ENCODE measurements around the gene GAGE12F.
"Not testable (repeated sequence)": the region's sequence is repeated elsewhere in the genome, so short reads cannot be mapped to it uniquely, and the experiment has no call there.

GAGE12F gene, protein sequence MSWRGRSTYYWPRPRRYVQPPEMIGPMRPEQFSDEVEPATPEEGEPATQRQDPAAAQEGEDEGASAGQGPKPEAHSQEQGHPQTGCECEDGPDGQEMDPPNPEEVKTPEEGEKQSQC

DNA sequence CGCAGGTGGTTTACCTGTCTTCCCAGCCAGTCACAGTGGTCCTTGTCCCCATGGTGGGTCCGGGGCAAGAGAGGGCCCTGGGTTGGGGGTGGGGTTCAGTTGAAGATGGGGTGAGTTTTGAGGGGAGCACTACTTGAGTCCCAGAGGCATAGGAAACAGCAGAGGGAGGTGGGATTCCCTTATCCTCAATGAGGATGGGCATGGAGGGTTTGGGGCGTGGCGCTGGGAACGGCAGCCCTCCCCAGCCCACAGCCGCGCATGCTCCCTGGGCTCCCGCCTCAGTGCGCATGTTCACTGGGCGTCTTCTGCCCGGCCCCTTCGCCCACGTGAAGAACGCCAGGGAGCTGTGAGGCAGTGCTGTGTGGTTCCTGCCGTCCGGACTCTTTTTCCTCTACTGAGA lies at the start of gene GAGE12F:
GAGE12F (plus strand) TSS at position 301 of the 400 bp plus-strand sequence. CDS start 1,155 bp downstream, outside the sequence.
- in situ Hi-C loops (cut with MboI; ENCODE audit: low sequenced_read_pairs): not testable (repeated sequence)

DNA sequence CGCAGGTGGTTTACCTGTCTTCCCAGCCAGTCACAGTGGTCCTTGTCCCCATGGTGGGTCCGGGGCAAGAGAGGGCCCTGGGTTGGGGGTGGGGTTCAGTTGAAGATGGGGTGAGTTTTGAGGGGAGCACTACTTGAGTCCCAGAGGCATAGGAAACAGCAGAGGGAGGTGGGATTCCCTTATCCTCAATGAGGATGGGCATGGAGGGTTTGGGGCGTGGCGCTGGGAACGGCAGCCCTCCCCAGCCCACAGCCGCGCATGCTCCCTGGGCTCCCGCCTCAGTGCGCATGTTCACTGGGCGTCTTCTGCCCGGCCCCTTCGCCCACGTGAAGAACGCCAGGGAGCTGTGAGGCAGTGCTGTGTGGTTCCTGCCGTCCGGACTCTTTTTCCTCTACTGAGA lies 28.8 kb upstream of the GAGE12F start, which contains the start of gene GAGE12C:
GAGE12C (plus strand) TSS at position 301 of the 400 bp plus-strand sequence. CDS start 1,155 bp downstream, outside the sequence.
- in situ Hi-C loops (cut with MboI; ENCODE audit: low sequenced_read_pairs): not testable (repeated sequence)

DNA sequence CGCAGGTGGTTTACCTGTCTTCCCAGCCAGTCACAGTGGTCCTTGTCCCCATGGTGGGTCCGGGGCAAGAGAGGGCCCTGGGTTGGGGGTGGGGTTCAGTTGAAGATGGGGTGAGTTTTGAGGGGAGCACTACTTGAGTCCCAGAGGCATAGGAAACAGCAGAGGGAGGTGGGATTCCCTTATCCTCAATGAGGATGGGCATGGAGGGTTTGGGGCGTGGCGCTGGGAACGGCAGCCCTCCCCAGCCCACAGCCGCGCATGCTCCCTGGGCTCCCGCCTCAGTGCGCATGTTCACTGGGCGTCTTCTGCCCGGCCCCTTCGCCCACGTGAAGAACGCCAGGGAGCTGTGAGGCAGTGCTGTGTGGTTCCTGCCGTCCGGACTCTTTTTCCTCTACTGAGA lies 19.2 kb upstream of the GAGE12F start, which contains the start of gene GAGE12D:
GAGE12D (plus strand) TSS at position 301 of the 400 bp plus-strand sequence. CDS start 1,155 bp downstream, outside the sequence.
- in situ Hi-C loops (cut with MboI; ENCODE audit: low sequenced_read_pairs): not testable (repeated sequence)

DNA sequence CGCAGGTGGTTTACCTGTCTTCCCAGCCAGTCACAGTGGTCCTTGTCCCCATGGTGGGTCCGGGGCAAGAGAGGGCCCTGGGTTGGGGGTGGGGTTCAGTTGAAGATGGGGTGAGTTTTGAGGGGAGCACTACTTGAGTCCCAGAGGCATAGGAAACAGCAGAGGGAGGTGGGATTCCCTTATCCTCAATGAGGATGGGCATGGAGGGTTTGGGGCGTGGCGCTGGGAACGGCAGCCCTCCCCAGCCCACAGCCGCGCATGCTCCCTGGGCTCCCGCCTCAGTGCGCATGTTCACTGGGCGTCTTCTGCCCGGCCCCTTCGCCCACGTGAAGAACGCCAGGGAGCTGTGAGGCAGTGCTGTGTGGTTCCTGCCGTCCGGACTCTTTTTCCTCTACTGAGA lies 9.7 kb upstream of the GAGE12F start, which contains the start of gene GAGE12E:
GAGE12E (plus strand) TSS at position 301 of the 400 bp plus-strand sequence. CDS start 1,155 bp downstream, outside the sequence.
- in situ Hi-C loops (cut with MboI; ENCODE audit: low sequenced_read_pairs): not testable (repeated sequence)

DNA sequence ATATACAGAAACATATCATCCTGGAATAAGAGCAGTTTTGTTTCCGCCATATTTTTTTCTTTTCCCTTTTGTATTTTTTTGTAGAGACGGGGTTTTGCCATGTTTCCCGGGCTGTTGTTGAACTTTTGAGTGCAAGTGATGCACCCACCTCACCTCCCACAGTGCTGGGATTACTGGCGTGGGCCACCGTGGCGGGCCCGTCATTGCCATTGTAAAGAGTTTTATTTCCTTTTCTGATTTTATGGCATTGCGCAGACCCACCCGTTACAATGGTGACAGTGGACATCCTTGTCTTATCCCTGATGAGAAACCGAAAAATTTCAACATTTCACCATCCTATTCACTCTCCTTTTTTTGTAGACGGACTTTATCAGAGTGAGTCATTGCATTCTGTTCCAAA lies 8.1 kb downstream of the GAGE12F start:
- in situ Hi-C loops (cut with MboI; ENCODE audit: low sequenced_read_pairs): not testable (repeated sequence)

DNA sequence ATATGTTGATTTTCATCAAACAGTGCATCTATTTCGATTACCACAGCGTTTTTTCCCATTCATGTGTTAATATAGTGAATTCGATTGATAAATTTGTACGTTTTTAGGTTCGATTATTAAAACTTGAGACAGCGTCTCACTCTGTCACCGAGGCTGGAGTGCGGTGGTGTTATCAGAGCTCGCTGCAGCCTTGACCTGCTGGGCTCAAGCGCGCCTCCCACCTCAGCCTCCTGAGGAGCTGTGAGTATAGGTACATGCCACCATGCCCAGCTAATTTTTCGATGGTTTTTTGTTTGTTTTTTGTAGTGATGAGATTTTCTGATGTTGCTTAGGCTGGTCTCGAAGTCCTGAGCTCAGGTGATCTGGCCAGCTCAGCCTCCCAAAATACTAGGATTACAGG lies 8.5 kb downstream of the GAGE12F start:
- in situ Hi-C loops (cut with MboI; ENCODE audit: low sequenced_read_pairs): not testable (repeated sequence)

DNA sequence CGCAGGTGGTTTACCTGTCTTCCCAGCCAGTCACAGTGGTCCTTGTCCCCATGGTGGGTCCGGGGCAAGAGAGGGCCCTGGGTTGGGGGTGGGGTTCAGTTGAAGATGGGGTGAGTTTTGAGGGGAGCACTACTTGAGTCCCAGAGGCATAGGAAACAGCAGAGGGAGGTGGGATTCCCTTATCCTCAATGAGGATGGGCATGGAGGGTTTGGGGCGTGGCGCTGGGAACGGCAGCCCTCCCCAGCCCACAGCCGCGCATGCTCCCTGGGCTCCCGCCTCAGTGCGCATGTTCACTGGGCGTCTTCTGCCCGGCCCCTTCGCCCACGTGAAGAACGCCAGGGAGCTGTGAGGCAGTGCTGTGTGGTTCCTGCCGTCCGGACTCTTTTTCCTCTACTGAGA lies 9.5 kb downstream of the GAGE12F start, which contains the start of gene GAGE12G:
GAGE12G (plus strand) TSS at position 301 of the 400 bp plus-strand sequence. CDS start 1,155 bp downstream, outside the sequence.
- in situ Hi-C loops (cut with MboI; ENCODE audit: low sequenced_read_pairs): not testable (repeated sequence)

DNA sequence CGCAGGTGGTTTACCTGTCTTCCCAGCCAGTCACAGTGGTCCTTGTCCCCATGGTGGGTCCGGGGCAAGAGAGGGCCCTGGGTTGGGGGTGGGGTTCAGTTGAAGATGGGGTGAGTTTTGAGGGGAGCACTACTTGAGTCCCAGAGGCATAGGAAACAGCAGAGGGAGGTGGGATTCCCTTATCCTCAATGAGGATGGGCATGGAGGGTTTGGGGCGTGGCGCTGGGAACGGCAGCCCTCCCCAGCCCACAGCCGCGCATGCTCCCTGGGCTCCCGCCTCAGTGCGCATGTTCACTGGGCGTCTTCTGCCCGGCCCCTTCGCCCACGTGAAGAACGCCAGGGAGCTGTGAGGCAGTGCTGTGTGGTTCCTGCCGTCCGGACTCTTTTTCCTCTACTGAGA lies 19.0 kb downstream of the GAGE12F start, which contains the start of gene GAGE12H:
GAGE12H (plus strand) TSS at position 301 of the 400 bp plus-strand sequence. CDS start 1,155 bp downstream, outside the sequence.
- in situ Hi-C loops (cut with MboI; ENCODE audit: low sequenced_read_pairs): not testable (repeated sequence)

DNA sequence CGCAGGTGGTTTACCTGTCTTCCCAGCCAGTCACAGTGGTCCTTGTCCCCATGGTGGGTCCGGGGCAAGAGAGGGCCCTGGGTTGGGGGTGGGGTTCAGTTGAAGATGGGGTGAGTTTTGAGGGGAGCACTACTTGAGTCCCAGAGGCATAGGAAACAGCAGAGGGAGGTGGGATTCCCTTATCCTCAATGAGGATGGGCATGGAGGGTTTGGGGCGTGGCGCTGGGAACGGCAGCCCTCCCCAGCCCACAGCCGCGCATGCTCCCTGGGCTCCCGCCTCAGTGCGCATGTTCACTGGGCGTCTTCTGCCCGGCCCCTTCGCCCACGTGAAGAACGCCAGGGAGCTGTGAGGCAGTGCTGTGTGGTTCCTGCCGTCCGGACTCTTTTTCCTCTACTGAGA lies 28.6 kb downstream of the GAGE12F start, which contains the start of gene GAGE2A:
GAGE2A (plus strand) TSS at position 301 of the 400 bp plus-strand sequence. CDS start 1,155 bp downstream, outside the sequence.
- in situ Hi-C loops (cut with MboI; ENCODE audit: low sequenced_read_pairs): not testable (repeated sequence)

DNA sequence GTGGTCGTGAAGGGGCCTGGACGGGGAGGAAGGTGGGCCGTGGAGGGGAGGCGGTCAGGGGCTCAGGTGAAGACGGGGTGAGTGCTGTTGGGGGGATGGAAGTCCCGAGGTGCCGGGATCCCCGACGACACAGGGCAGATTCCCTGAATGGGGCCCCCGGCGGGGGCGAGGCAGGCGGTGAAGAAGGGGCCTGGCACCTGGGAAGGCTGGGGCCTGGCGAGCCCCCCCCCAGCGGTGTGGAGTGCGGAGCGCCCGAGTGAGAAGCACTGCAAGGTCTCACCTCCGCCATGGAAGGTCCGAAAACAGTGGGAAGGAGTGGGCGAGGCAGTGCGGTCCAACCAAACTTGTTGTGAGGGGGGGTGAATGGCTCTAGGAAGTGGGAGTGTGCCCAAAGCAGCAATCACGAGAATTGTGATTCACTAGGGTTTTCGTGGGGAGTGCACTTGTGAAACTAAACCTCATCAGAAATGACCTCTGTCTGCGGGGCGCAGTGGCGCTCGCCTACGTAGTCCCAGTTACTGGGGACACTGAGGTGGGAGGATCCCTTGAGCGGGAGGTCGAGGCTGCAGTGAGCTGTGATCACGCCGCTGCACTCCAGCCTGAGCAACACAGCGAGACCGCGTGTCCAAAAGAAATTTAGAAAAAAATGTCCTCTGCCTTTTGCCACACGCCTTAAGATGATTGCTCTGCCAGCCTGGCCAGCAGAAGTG lies 29.3 kb downstream of the GAGE12F start:
- in situ Hi-C loops (cut with MboI; ENCODE audit: low sequenced_read_pairs): not testable (repeated sequence)

DNA sequence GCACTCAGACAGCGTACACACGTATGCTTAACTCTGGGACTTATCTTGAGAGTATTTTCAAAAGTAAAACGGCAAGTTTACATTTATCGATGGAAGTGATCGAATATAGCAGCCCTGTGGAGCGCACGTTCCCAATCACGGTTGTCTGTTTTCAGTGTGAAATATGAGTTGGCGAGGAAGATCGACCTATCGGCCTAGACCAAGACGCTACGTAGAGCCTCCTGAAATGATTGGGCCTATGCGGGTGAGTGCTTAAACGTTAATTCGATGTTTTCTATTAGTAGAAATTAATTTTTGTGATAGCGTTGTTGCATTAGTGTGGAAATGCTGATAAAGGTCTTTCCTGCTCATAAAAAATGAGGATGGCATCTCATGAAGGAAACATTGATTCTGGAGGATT lies 29.8 kb downstream of the GAGE12F start:
- in situ Hi-C loops (cut with MboI; ENCODE audit: low sequenced_read_pairs): not testable (repeated sequence)

DNA sequence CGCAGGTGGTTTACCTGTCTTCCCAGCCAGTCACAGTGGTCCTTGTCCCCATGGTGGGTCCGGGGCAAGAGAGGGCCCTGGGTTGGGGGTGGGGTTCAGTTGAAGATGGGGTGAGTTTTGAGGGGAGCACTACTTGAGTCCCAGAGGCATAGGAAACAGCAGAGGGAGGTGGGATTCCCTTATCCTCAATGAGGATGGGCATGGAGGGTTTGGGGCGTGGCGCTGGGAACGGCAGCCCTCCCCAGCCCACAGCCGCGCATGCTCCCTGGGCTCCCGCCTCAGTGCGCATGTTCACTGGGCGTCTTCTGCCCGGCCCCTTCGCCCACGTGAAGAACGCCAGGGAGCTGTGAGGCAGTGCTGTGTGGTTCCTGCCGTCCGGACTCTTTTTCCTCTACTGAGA lies 38.1 kb downstream of the GAGE12F start, which contains the start of gene GAGE1:
GAGE1 (plus strand) TSS at position 301 of the 400 bp plus-strand sequence. CDS start 1,155 bp downstream, outside the sequence.
- in situ Hi-C loops (cut with MboI; ENCODE audit: low sequenced_read_pairs): not testable (repeated sequence)

DNA sequence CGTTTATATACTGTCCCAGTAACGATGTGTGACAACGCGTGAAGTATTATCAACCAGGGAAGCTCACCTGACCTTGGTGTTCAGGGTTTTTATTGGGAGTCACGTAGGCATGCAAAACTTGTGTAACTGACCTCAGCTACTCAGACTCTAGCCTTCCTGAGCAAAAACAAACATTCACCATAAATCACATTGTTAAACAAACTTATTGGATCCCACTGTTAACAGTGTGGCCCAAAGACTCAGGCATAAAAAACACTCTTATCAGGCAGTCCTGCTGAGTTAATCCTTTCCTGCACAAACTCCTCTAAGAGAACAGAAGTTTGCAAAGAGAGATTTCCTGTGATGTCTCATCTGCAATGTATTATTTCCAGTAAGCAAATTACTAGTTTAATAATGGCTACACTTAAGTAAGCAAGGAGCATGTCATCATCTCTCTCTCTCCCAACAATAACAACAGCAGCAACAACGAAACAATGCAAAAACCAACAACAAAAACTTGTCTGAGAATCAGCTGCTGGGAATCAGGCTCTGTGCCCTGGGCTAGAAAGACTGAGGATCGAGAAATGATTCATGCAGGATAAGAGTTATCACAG lies 50.2 kb downstream of the GAGE12F start:
- in situ Hi-C loops (cut with MboI; ENCODE audit: low sequenced_read_pairs): no loop called here

Measured in HL-60/S4 treated with phorbol 12-myristate 13-acetate at 8.2 ng/mL for 4 days and 3 days (cell line).